ENCODE results near the gene ABCA1.

ABCA1 gene

GRCh38 chr9:104951487-104951886 is 23.5 kb upstream of the ABCA1 start:
- no peak overlapping the region for H3K27ac ChIP-seq
- no peaks in the 10 kb centered on the region for H3K9me3 ChIP-seq (ENCODE audit: severe bottlenecking)
- no peak for DNase-seq
- no peak overlapping the region for H3K4me3 ChIP-seq (ENCODE audit: low read depth, low read length)
- H3K36me3 ChIP-seq: no peaks in the 10 kb centered on the region
- TF ChIP-seq CTCF (IDR thresholded peaks at IDR 0.05; ENCODE audit: low read depth, low read length): no peak
- no peaks in the 10 kb centered on the region for H3K27me3 ChIP-seq (ENCODE audit: insufficient read depth, low read depth, severe bottlenecking)

DNA sequence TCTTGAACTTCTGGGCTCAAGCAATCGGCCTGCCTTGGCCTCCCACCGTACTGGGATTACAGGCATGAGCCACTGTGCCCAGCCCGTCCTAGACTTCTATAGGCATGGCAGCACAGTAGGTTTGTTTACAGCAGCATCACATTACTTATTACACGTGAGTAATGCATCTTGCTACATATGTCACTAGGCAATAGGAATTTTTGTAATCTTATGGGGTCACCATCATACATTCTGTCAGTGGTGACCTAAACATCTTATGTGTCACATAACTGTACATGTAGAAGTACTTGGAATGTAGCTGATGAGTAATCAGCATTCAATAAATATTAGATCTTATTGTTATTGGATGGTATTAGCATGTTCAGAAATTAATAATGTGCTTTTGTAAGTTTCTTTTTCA is 22.9 kb upstream of the ABCA1 start:
- H3K27ac ChIP-seq: no peak overlapping the region
- H3K36me3 ChIP-seq: no peaks in the 10 kb centered on the region
- DNase-seq: no peak
- no peaks in the 10 kb centered on the region for H3K9me3 ChIP-seq (ENCODE audit: severe bottlenecking)
- TF ChIP-seq CTCF (IDR thresholded peaks at IDR 0.05; ENCODE audit: low read depth, low read length): no peak
- no peaks in the 10 kb centered on the region for H3K27me3 ChIP-seq (ENCODE audit: insufficient read depth, low read depth, severe bottlenecking)
- H3K4me3 ChIP-seq (ENCODE audit: low read depth, low read length): no peak overlapping the region

DNA sequence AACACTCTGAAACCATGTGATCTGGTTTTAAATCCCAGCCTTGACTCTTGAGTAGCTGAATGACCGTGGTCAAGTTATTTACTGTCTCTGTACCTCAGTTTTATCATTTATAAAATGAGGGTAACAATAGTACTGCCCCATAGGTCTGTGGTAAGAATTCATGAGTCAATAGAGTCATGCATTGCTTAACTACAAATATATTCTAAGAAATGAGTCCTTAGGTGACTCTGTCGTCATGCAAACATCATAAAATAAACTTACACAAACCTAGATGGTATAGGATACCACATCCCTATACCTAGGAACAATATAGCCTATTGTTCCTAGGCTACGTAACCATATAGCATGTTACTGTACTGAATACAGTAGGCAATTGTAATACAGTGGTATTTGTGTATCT is 20.3 kb upstream of the ABCA1 start:
- no peaks in the 10 kb centered on the region for H3K27me3 ChIP-seq (ENCODE audit: insufficient read depth, low read depth, severe bottlenecking)
- H3K36me3 ChIP-seq: no peaks in the 10 kb centered on the region
- H3K27ac ChIP-seq: no peak overlapping the region
- no peaks in the 10 kb centered on the region for H3K9me3 ChIP-seq (ENCODE audit: severe bottlenecking)
- no peak for DNase-seq
- no peak overlapping the region for H3K4me3 ChIP-seq (ENCODE audit: low read depth, low read length)
- TF ChIP-seq CTCF (IDR thresholded peaks at IDR 0.05; ENCODE audit: low read depth, low read length): no peak

GRCh38 chr9:104944871-104945270 is 16.9 kb upstream of the ABCA1 start:
- Histone ChIP-seq H3K9me3 (ENCODE audit: severe bottlenecking) (no peaks in the 10 kb centered on the region), H3K4me3 (ENCODE audit: low read depth, low read length) (no peak overlapping the region), H3K27me3 (ENCODE audit: insufficient read depth, low read depth, severe bottlenecking) (no peaks in the 10 kb centered on the region), H3K27ac (no peak overlapping the region), H3K36me3 (no peaks in the 10 kb centered on the region)
- TF ChIP-seq CTCF (IDR thresholded peaks at IDR 0.05; ENCODE audit: low read depth, low read length): no peak
- DNase-seq: no peak

DNA sequence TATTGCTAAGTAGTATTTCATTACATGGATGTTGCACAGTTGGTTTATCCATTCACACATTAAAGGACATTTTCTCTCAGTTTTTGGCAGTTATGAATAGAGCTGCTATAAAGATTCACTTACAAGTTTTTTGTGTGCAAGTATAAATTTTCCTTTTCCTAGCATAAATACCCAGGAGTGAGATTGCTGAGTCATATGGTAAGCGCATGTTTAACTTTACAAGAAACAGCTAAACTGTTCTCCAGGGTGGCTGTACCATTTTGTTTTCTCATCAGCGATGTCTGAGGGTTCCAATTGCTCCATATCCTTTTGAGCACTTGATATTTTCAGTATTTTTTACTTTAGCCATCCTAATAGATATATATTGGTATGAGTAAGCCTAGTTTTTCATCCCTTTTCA is 16.4 kb upstream of the ABCA1 start:
- no peak for TF ChIP-seq CTCF (IDR thresholded peaks at IDR 0.05; ENCODE audit: low read depth, low read length)
- no peaks in the 10 kb centered on the region for H3K9me3 ChIP-seq (ENCODE audit: severe bottlenecking)
- no peak overlapping the region for H3K27ac ChIP-seq
- DNase-seq: no peak
- no peaks in the 10 kb centered on the region for H3K27me3 ChIP-seq (ENCODE audit: insufficient read depth, low read depth, severe bottlenecking)
- H3K4me3 ChIP-seq (ENCODE audit: low read depth, low read length): no peak overlapping the region
- H3K36me3 ChIP-seq: no peaks in the 10 kb centered on the region

- no peak overlapping the region for H3K4me3 ChIP-seq (ENCODE audit: low read depth, low read length)
- H3K36me3 ChIP-seq: no peaks in the 10 kb centered on the region
- H3K27ac ChIP-seq: no peak overlapping the region
- no peak for DNase-seq
- TF ChIP-seq CTCF (IDR thresholded peaks at IDR 0.05; ENCODE audit: low read depth, low read length): no peak
- no peaks in the 10 kb centered on the region for H3K27me3 ChIP-seq (ENCODE audit: insufficient read depth, low read depth, severe bottlenecking)
- no peaks in the 10 kb centered on the region for H3K9me3 ChIP-seq (ENCODE audit: severe bottlenecking)
These were observed 13.6 kb upstream of the ABCA1 start for GRCh38 chr9:104941597-104941996.

All from WERI-Rb-1 (cell line).